HG02759 (cell line): Measurements from ENCODE around the gene CDK11A.

Experiments used
- ATAC-seq: cut with Tn5 transposase; IDR thresholded peaks from one replicate; pipeline ENCODE4 v1.9.1; 2021; ENCODE audit warnings: mild to moderate bottlenecking, moderate library complexity; ENCODE audit not compliant: unreplicated experiment

Gene CDK11A

GRCh38 chr1:1724035-1724864, at the start of gene CDK11A:
Gene CDK11A, minus strand, starts transcription at chr1:1724357. Its CDS starts 1,539 bp downstream, at chr1:1722818.
- peak; percentile 98 for ATAC-seq

DNA sequence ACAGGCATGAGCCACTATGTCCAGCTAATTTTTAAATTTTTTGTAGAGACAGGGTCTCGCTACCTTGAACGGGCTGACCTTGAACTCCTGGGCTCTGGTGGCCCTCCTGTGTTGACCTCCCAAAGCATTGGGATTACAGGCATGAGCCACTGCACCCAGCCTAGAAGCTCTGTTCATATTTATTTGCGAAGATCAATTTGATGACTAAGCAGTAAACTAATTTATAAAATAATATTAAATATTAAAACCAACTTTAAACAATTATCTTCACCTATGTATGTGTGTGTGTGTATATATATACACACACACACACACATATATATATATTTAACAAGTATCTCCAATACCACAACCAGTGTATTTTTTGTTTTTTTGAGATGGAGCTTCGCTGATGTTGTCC, 49.7 kb upstream of the CDK11A start:
- no peak for ATAC-seq

GRCh38 chr1:1771096-1771495, 46.9 kb upstream of the CDK11A start:
- ATAC-seq, result no peak

GRCh38 chr1:1770102-1770501, 45.9 kb upstream of the CDK11A start:
- ATAC-seq, result no peak

- no peak for ATAC-seq
These were observed 44.3 kb upstream of the CDK11A start for GRCh38 chr1:1768249-1768992.

DNA sequence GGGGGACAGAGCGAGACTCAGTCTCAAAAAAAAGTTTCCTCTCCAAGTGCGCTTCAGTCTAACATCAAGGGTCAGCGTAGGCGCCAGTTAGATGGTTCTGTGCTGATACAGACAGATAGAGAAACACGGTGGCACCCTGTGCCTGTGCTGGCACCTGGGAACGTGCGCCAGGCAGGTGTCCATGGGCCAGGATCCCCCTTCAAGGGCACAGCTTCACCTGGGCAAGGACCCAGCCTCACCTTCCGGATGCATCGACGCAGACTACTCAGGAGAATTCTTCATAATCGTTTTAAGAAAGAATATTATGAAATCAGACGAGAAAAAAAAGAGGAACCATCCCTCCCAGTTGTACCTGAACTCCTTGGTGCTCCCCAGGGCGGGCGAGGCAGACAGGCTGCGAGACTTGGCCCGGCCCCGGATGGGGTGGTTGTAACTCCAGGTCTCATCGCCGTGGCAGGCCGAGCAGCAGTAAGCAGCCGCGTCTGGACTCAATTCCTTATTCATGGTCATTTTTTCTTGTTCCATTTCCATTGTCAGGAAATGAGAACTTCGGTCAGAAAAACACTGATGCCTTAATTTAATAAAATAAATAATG, 40.8 kb upstream of the CDK11A start:
- no peak for ATAC-seq

DNA sequence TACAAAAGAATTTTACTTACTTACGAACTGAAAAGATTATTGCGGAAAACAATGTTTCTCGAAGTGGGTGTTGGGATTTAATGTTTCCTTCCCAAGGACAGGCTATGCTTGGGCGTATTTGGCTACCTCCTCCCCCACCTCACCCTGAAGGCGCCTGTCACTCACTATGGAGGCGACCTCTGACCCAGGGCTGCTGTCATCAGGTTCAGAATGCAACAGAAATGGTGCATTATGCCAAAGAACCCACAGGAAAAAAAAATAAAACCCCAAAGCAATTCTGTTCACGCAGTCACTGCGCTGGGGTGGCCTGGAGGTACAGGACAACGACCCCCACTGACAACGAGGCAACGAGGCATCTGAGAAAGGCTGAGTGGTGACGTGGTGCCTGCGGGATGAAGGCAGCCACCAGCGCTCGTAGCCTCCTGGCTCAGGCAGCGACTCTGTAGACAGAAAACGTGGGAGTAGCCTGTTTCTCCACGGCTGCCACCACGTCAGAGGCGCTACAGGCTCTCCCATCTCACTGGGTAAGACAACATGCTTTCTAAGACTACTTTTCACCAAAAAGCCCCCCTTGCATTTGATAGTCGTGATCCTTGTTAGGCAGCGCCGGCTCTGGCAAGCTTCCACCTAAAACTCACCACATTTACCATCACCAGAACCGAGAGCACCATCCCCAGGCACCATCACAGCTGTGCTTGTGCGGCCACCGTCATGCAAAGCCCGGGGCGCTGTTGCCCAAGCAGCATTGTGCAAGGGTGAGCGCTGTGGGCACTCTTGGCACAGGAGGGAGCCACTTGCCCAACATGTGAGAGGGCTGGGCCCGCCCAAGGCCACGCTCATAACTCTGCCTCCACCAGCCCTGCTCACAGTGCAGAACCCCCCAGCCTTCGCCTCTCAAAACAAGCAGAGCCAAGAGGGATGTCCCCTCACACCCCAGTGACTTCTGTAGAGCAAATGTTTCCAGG, 39.8 kb upstream of the CDK11A start:
- no peak for ATAC-seq

DNA sequence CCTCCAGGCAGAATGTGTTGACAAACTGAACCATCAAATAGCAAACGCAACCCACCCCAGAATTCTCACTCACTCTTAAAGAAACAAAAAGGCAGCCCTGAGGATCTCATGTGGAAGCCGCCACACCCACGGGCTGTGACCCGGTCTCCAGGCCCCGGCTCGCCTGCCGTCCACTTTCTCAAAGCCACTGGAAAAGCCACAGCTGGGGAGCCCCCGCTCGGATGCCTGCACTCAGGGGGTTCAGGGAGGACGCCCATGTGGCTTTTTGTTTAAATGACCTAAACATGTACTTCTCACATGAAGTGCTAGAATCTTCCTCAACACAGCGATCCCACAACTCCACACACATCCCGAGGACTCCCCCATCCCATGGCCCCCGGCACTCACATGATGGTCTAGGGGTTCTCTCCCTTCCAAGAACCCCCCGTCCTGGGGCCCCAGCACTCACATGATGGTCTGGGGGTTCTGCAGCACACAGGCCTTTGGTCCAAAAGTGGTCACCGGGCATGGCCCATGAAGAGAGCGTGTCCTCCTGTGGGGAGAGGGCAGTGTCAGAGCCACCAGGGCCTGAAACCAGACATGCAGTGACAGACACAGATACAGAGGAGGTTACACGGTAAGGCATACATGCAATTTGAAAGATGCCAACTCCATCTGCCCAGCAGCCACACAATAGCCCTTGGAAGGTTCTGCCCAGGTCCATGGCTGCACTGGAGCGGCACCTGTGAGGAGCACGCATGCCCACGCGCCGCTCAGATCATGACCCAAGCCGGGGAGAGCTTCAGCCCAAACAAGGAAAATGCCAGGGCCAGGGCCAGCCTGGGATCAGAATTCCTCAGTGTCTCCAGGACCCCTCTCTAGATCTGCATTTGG, 37.6 kb upstream of the CDK11A start:
- ATAC-seq, result no peak

GRCh38 chr1:1760715-1761114, 36.6 kb upstream of the CDK11A start:
- ATAC-seq, result no peak

DNA sequence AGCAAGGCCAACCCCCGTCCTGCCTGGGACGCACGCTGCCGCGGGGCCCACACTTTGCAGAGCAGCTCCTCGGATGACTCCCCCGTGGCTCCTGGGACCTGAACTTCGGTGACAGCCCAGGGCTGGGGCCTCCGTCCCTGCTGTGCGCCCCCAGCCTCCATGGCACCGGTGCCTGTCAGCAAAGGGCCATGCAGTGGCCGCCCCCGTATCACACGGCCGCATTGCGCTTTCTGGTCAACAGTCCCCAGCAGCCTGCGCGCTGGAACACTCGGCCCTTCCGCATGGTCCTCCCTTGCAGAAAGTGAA, 36.1 kb upstream of the CDK11A start:
- ATAC-seq, result no peak

- no peak for ATAC-seq
These were observed 35.5 kb upstream of the CDK11A start for GRCh38 chr1:1759456-1760344.

- ATAC-seq, result no peak
These were observed 34.7 kb upstream of the CDK11A start for GRCh38 chr1:1758692-1759455.

DNA sequence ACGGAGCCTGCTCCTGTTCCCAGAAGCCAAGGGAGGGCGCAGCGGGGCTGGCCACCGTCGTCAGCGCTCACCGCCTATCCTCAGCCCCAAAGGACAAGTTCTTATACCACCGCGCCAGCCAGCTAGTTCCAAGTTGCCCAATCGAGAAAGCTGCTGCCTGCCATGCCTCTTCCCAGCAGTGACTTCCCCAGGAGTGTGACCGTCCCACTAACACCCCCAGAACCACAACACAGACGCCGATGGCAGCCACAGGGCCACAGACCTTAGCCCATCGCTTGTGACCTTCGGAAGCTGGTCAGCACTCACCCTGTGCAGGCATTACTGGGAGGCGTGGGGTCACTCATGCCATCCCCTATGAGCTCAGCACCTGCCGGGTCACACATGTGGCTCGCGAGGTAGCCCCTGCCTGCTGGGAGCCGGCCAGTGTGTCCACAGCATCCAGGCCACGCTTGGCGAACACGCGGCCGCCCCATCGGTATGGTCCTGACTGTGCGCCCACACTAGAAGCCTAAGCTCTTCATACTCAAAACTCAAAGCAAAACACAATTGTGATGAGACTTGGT, 34.0 kb upstream of the CDK11A start:
- ATAC-seq, result no peak

DNA sequence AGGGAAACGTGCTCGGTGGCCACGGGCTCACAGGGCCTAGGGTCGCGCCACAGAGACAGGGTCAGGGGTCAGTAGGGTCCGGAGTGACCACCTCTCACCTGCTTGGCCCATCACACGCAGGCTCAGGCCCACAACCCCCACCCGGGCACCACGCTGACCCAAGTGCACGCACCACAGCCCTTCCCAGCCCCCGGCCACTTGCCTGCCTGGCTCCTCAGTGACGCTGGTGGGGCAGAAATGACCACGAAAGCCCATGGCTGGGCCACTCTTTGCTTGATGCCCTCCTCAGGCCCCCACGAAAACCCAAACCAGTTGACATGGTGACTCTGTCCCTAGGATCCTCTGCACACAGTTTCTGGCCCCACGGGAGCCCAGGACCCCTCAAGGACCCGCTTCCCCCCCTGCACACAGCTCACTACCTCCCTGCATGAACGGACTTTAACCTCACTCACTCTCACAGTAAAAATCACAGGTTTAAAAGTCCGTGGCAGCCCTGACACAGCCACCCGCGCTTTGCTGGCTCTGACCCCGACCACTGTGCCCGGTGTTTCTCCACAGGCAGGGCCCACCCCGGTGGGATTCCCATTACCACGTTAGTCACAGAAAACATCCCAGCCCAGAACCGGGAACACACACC, 33.4 kb upstream of the CDK11A start:
- no peak for ATAC-seq

GRCh38 chr1:1756661-1757421, 32.7 kb upstream of the CDK11A start:
- ATAC-seq, result no peak

DNA sequence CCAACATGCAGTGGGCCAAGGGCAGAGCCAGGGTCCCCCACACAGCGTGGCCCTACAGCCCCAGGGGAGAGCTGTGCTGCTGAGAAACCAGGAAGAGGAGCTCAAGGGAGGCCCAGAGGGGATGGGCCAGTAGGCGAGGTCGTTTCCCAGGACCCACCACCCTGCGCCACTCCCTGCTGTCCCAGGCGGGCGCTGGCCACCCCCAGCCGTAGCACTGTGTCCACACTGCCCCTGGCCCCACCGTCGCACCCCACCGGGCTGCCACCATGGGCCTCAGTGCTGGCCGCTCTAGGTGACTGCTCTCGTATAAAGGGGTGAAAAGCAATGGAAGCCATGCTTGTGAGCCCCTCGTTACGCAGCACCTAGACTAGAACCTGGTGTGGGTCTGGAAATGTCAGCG, 31.7 kb upstream of the CDK11A start:
- ATAC-seq, result no peak

GRCh38 chr1:1755426-1755825, 31.3 kb upstream of the CDK11A start:
- no peak for ATAC-seq
